Umbilical cord (tissue), 2 donors: Measurements from ENCODE around the gene HMOX2. TPM values are rescaled to one million over a fixed set of nuclear protein-coding genes. Genes with fewer than 3 reads are reported as not detected.

Source experiments
- DNase-seq: peaks from one replicate; pipeline ENCODE4 v3.0.0-alpha.2; 2015; ENCODE audit warnings: low spot score
- total RNA-seq: library from RNA; depleted of rRNA; stranded (reverse); fragments of >200 nt; gene quantifications from one replicate; pipeline ENCODE4 v1.2.3, GENCODE V29; 2014; ENCODE audit warnings: low replicate concordance; ENCODE audit not compliant: insufficient read depth

Gene HMOX2
- 32.3 TPM for total RNA-seq

- peak; percentile 93 for DNase-seq
These were observed at the start of gene HMOX2 for GRCh38 chr16:4475880-4476788. TSS of gene HMOX2 (plus strand) at chr16:4476398. CDS start at chr16:4505525, 29,127 bp downstream.

- DNase-seq, result no peak
These were observed 49.4 kb upstream of the HMOX2 start for GRCh38 chr16:4426722-4427372.

- no peak for DNase-seq
These were observed 47.7 kb upstream of the HMOX2 start for GRCh38 chr16:4428500-4428899.

GRCh38 chr16:4431023-4431422 is 45.2 kb upstream of the HMOX2 start:
- DNase-seq, result no peak

GRCh38 chr16:4433228-4433627 is 43.0 kb upstream of the HMOX2 start:
- no peak for DNase-seq

- DNase-seq, result no peak
These were observed 42.0 kb upstream of the HMOX2 start for GRCh38 chr16:4433914-4434787.

GRCh38 chr16:4435337-4436067 is 40.7 kb upstream of the HMOX2 start:
- no peak for DNase-seq

GRCh38 chr16:4437366-4437765 is 38.8 kb upstream of the HMOX2 start:
- DNase-seq, result no peak

GRCh38 chr16:4442371-4442770 is 33.8 kb upstream of the HMOX2 start:
- no peak for DNase-seq

- DNase-seq, result no peak
These were observed 32.9 kb upstream of the HMOX2 start for GRCh38 chr16:4443271-4443670.

- no peak for DNase-seq
These were observed 32.2 kb upstream of the HMOX2 start for GRCh38 chr16:4443986-4444385.

GRCh38 chr16:4450430-4450829 is 25.8 kb upstream of the HMOX2 start:
- DNase-seq, result no peak

- no peak for DNase-seq
These were observed 25.2 kb upstream of the HMOX2 start for GRCh38 chr16:4450931-4451519.

GRCh38 chr16:4452674-4453073 is 23.5 kb upstream of the HMOX2 start:
- DNase-seq, result no peak

- no peak for DNase-seq
These were observed 21.6 kb upstream of the HMOX2 start for GRCh38 chr16:4454623-4455022.

GRCh38 chr16:4455081-4455480 is 21.1 kb upstream of the HMOX2 start:
- DNase-seq, result no peak

GRCh38 chr16:4455951-4456350 is 20.2 kb upstream of the HMOX2 start:
- DNase-seq, result no peak

- DNase-seq, result no peak
These were observed 15.3 kb upstream of the HMOX2 start for GRCh38 chr16:4460936-4461249.

- DNase-seq, result no peak
These were observed 14.7 kb upstream of the HMOX2 start for GRCh38 chr16:4461250-4462085.

- DNase-seq, result no peak
These were observed 12.6 kb upstream of the HMOX2 start for GRCh38 chr16:4463522-4464163.
